Measurements from ENCODE around the gene B3GNT7. TPM values are rescaled to one million over a fixed set of nuclear protein-coding genes. Genes with fewer than 3 reads are reported as not detected.
"Not testable (repeated sequence)": the region's sequence is repeated elsewhere in the genome, so short reads cannot be mapped to it uniquely, and the experiment has no call there.

B3GNT7 gene
- total and polyA plus RNA-seq, 2 experiments from 2014 or later = not detected

DNA sequence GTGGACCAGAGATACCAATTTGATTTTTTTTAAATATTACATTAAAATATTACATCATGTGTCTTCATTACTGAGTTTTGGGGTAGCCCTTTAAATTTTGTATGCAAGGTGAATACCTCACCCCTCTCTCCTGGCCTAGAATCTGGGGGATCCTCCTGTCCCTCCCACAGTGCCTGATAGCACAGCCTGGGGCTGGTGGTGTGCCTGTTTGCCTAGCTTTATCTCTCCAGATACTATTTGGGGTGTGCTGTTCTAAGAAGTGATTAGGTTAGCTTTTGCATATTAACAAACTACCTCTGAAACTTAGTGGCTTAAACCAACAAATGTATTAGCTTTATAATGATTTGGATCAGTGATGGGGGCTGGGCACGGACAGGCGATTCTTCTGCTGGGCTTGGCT lies 20.7 kb upstream of the B3GNT7 start:
- H3K4me3 ChIP-seq = no peak overlapping the region
- no peak overlapping the region for H3K9ac ChIP-seq
- no peaks in the 10 kb centered on the region for H3K79me2 ChIP-seq (ENCODE audit: insufficient read depth)
- no peak overlapping the region for H3K27ac ChIP-seq
- no peaks in the 10 kb centered on the region for H3K27me3 ChIP-seq (replicated peaks; ENCODE audit: insufficient read depth)
- no peaks in the 10 kb centered on the region for H3F3A ChIP-seq (ENCODE audit: insufficient read depth)
- H3K36me3 ChIP-seq (ENCODE audit: low read depth) = no peaks in the 10 kb centered on the region
- in situ Hi-C loops (cut with MboI) = no loop called here
- H3K4me1 ChIP-seq (ENCODE audit: insufficient read depth) = no peaks in the 10 kb centered on the region
- 94 to 97% methylated on average over 2 of the region's 2 CpGs for WGBS, 2 experiments (ENCODE audit: low coverage in 1 of 2, low lambda C conversion rate in 2 of 2, missing lambda C conversion rate in 2 of 2)
- H3K4me2 ChIP-seq (ENCODE audit: unreplicated experiment) = no peak overlapping the region
- TF ChIP-seq EZH2phosphoT487 (IDR thresholded peaks at IDR 0.05; ENCODE audit: insufficient read depth, low read depth) (no peak), EZH2 (IDR thresholded peaks at IDR 0.05; ENCODE audit: insufficient read depth, poor library complexity, severe bottlenecking) (no peak)
- no peaks in the 10 kb centered on the region for H3K9me3 ChIP-seq (ENCODE audit: low read depth)
- no peak for DNase-seq
- no peaks in the 10 kb centered on the region for H4K20me1 ChIP-seq (ENCODE audit: insufficient read depth)
- H2AFZ ChIP-seq = no peak overlapping the region
- H3K9me2 ChIP-seq (ENCODE audit: insufficient read depth) = no peaks in the 10 kb centered on the region

DNA sequence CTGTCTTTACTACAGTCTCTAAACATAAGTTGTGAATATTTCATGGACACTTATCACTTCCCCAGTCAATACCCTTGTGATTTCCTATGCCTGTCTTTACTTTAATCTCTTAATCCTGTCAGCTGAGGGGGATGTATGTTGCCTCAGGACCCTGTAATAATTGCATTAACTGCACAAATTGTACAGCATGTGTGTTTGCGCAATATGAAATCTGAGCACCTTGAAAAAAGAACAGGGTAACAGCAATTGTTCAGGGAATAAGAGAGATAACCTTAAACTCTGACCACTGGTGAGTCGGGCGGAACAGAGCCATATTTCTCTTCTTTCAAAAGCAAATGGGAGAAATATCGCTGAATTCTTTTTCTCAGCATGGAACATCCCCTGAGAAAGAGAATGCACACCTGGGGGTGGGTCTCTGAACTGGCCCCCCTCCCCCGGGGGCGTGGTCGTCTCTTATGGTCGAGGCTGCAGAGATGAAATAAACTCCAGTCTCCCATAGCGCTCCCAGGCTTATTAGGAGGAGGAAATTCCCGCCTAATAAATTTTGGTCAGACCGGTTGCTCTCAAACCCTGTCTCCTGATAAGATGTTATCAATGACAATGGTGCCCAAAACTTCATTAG lies 19.4 kb upstream of the B3GNT7 start:
- H3K9me2 ChIP-seq (ENCODE audit: insufficient read depth); H3K36me3 ChIP-seq (ENCODE audit: low read depth); H3K27ac ChIP-seq; H3K4me1 ChIP-seq (ENCODE audit: insufficient read depth); H3K79me2 ChIP-seq (ENCODE audit: insufficient read depth); DNase-seq; H3K4me2 ChIP-seq (ENCODE audit: unreplicated experiment); H3K27me3 ChIP-seq (replicated peaks; ENCODE audit: insufficient read depth); in situ Hi-C loops (cut with MboI); H2AFZ ChIP-seq; H3K4me3 ChIP-seq; H3K9ac ChIP-seq; H3F3A ChIP-seq (ENCODE audit: insufficient read depth); H4K20me1 ChIP-seq (ENCODE audit: insufficient read depth); H3K9me3 ChIP-seq (ENCODE audit: low read depth): not testable (repeated sequence)
- 39 to 45% methylated on average over 11 of the region's 11 CpGs for WGBS, 2 experiments (ENCODE audit: low coverage in 1 of 2, low lambda C conversion rate in 2 of 2, missing lambda C conversion rate in 2 of 2)

DNA sequence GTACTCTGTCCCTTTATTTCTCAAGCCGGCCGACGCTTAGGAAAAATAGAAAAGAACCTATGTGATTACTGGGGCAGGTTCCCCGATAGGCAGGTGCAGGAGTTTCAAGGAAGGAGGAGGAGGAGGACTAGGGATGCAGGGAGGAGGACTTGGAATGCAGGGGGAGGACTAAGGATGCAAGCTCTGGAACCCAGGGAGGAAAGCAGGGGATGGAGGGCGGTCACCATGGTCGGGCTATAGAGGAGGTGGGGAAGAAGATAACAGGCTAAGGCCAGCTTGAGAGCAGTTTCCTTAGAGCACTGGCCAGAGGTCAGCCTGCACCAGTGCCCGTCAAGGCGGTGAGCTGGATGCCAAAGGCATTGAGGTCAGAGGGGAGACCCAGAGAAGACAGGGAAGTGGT lies 18.7 kb upstream of the B3GNT7 start:
- Histone ChIP-seq H3K27me3 (replicated peaks; ENCODE audit: insufficient read depth) (no peaks in the 10 kb centered on the region), H3K9me3 (ENCODE audit: low read depth) (no peaks in the 10 kb centered on the region), H3K4me3 (no peak overlapping the region), H4K20me1 (ENCODE audit: insufficient read depth) (no peaks in the 10 kb centered on the region), H3F3A (ENCODE audit: insufficient read depth) (no peaks in the 10 kb centered on the region), H3K4me1 (ENCODE audit: insufficient read depth) (no peaks in the 10 kb centered on the region), H3K27ac (no peak overlapping the region), H3K4me2 (ENCODE audit: unreplicated experiment) (no peak overlapping the region), H2AFZ (no peak overlapping the region), H3K79me2 (ENCODE audit: insufficient read depth) (no peaks in the 10 kb centered on the region), H3K9me2 (ENCODE audit: insufficient read depth) (no peaks in the 10 kb centered on the region), H3K36me3 (ENCODE audit: low read depth) (no peaks in the 10 kb centered on the region), H3K9ac (no peak overlapping the region)
- no peak for DNase-seq
- TF ChIP-seq EZH2 (IDR thresholded peaks at IDR 0.05; ENCODE audit: insufficient read depth, poor library complexity, severe bottlenecking) (no peak), EZH2phosphoT487 (IDR thresholded peaks at IDR 0.05; ENCODE audit: insufficient read depth, low read depth) (no peak)
- in situ Hi-C loops (cut with MboI) = no loop called here
- 54 to 63% methylated on average over 8 of the region's 8 CpGs for WGBS, 2 experiments (ENCODE audit: low coverage in 1 of 2, low lambda C conversion rate in 2 of 2, missing lambda C conversion rate in 2 of 2)

DNA sequence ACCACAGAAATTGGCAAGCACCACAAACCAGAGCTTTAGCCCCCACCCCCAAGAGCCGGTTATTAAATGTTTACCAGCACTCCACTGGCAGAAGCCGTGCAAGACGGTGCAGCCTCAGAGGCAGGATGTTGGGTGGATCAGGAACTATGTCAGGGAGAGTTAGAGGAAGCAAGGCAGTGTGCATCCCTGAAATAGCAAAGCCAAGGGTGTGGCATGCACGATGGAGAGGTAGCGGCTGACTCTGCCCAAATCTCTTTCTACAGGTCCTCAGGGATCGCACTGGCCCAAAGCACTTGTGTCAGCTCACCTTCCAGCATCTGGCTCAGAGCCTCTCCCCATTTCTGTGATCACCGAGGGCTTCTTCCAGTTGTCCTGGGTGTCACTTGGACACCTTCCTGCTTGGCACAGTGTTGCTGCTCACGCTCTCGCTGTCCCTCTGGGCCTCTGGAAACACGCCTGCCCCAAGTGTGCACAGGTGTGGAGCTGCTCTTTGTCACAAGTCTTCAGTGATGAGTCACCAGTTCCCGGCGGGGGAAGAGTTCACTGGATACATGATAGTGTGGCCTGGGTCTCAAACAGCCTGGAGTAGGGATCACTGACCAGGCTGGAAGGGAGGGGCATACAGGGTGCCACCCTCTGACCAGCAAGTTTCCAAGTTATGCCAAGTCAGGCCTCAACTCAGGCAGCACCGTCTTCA lies 17.3 kb upstream of the B3GNT7 start:
- TF ChIP-seq EZH2phosphoT487 (IDR thresholded peaks at IDR 0.05; ENCODE audit: insufficient read depth, low read depth) = no peak
- no peak for TF ChIP-seq EZH2 (IDR thresholded peaks at IDR 0.05; ENCODE audit: insufficient read depth, poor library complexity, severe bottlenecking)
- H4K20me1 ChIP-seq (ENCODE audit: insufficient read depth) = no peaks in the 10 kb centered on the region
- H2AFZ ChIP-seq = no peak overlapping the region
- no peaks in the 10 kb centered on the region for H3F3A ChIP-seq (ENCODE audit: insufficient read depth)
- H3K27me3 ChIP-seq (replicated peaks; ENCODE audit: insufficient read depth) = no peaks in the 10 kb centered on the region
- no peak overlapping the region for H3K27ac ChIP-seq
- H3K9ac ChIP-seq = no peak overlapping the region
- no peak for DNase-seq
- H3K4me2 ChIP-seq (ENCODE audit: unreplicated experiment) = no peak overlapping the region
- WGBS, 2 experiments (ENCODE audit: low coverage in 1 of 2, low lambda C conversion rate in 2 of 2, missing lambda C conversion rate in 2 of 2) = 78 to 79% methylated on average over 13 of the region's 13 CpGs
- H3K4me3 ChIP-seq = no peak overlapping the region
- no peaks in the 10 kb centered on the region for H3K9me2 ChIP-seq (ENCODE audit: insufficient read depth)
- no peaks in the 10 kb centered on the region for H3K79me2 ChIP-seq (ENCODE audit: insufficient read depth)
- H3K36me3 ChIP-seq (ENCODE audit: low read depth) = no peaks in the 10 kb centered on the region
- H3K9me3 ChIP-seq (ENCODE audit: low read depth) = no peaks in the 10 kb centered on the region
- H3K4me1 ChIP-seq (ENCODE audit: insufficient read depth) = no peaks in the 10 kb centered on the region
- in situ Hi-C loops (cut with MboI) = no loop called here

Data from GM23248 (cell line).